ENCODE measurements around the gene RAB40AL.

RAB40AL gene

DNA sequence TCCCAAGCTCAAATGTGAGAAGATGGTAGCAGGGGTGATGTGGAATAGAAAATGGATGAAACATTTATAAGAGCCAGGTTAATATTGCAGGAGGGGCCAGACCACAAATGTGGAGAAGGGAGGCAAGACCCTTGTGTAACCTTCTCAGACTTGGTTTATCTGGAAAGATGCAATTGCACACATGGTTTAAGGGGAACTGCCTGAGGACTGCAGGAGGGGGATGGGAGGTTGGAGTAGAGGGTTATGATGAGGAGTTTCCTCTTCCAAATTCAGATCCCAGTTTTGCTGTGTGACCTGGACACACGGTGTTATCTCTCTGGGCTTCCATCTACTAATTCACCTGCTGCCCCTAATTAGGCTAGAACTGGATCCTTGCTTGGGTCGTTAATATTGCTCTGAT, 46.1 kb downstream of the RAB40AL start:
- no peak for DNase-seq (ENCODE audit: low spot score)

DNA sequence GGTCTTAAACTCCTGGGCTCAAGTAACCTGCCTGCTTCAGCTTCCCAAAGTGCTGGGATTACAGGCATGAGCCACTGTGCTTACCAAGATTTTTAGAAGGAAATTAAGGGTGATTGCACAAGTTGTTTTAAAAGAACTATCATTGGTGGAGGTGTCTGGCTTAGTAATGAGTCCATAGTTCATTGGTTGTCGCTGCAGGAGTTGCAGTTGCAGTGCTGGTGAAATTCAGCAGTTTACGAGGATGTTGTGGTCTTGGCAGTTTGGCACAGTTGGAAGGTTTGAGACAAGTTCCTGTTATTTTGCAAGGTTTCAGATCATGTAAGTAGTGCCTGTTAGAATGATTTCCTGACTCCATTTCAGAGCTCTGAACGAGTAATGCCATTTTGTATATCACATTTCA, 48.1 kb downstream of the RAB40AL start:
- peak; percentile 4 for DNase-seq (ENCODE audit: low spot score)

Measured in activated CD4-positive, alpha-beta T cell treated with anti-CD3 and anti-CD28 coated beads, Interleukin-2, Interleukin-4, amounts not matched to agents 100 ng/mL and 50 ng/mL, durations not matched to agents 16 hours and 8 hours (primary cell).